ENCODE data around the gene ADGRG6. TPM values are rescaled to one million over a fixed set of nuclear protein-coding genes. Genes with fewer than 3 reads are reported as not detected.

The ADGRG6 gene
- total and polyA plus RNA-seq, 2 of the 8 experiments (the other 6 are each of a cell fraction or from before 2014, with no cell fraction given): 1.1 to 6.2 TPM

DNA sequence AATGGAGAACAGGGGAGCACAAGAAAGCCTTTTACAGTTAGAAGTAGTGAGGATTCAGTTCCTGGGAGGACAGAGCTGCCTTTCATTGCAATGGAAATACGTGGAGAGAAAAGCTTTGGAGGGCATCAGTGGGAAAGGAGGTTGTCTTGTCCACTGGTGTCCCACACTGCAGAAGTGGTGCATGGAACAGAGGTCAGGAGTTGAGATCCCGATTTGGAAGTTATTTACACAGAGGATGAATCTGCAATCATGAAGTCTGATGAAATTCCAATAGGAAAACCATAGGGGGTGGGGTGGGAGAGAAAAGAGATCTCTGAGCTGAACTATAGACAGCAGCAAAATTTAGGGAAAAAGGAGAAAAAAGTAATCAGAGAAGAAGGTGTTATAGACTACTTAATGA, 33.6 kb downstream of the ADGRG6 start (continued):
- TF ChIP-seq YY1 (IDR thresholded peaks at IDR 0.05; ENCODE audit: low read depth, low read length) (no peak), CHD1 (IDR thresholded peaks at IDR 0.05; ENCODE audit: low read depth, low read length) (no peak)

DNA sequence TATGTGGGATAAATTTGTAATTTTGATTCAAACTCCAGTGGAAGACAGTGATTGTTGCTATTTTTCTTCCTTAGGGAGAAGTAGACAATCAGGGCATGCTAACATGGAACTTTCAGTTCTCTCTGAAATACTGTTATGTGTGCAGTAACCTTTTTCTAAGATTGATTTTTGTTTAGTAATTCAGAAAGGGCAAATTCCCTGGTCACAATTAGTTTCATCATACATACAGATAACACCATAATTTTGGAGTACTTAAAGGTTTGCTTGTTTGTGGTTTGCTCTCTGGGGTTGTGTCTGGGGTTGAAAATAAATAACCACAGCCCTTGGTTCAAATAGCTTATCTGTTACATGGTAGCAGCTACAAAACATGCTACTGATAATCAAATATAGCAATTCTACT, 34.4 kb downstream of the ADGRG6 start:
- Histone ChIP-seq H2AK5ac (ENCODE audit: low read depth, low read length) (no peak overlapping the region), H2AFZ (ENCODE audit: low read length) (no peak overlapping the region), H3K4ac (replicated peaks; ENCODE audit: insufficient read length, low read depth, low read length) (no peak overlapping the region), H3K27me3 (replicated peaks in 1 of 4; ENCODE audit: control insufficient read depth in 3 of 4, extremely low read depth in 1 of 4, insufficient read depth in 3 of 4, low read length in 3 of 4) (no peaks in the 10 kb centered on the region), H3K14ac (ENCODE audit: insufficient read length) (no peak overlapping the region), H3K79me1 (ENCODE audit: low read depth, low read length) (no peaks in the 10 kb centered on the region), H4K91ac (replicated peaks; ENCODE audit: insufficient read length, low read length) (no peak overlapping the region), H3K79me2 (ENCODE audit: control insufficient read depth in 1 of 2, insufficient read depth in 2 of 2, low read length in 2 of 2) (no peaks in the 10 kb centered on the region), H4K5ac (ENCODE audit: insufficient read length, low read depth, low read length) (no peak overlapping the region), H2BK5ac (ENCODE audit: low read depth, low read length) (no peak overlapping the region), H2BK15ac (ENCODE audit: low read length) (no peak overlapping the region), H3K27ac (ENCODE audit: low read depth, low read length) (no peak overlapping the region), H3K23ac (ENCODE audit: insufficient read length) (no peak overlapping the region), H3K4me3 (ENCODE audit: extremely low read depth in 1 of 4, insufficient read depth in 2 of 4, low read depth in 3 of 4, low read length in 4 of 4) (no peak overlapping the region), H3K9me3 (ENCODE audit: insufficient read depth in 2 of 2, low read depth in 1 of 2, low read length in 1 of 2) (no peaks in the 10 kb centered on the region), H3K4me1 (replicated peaks in 1 of 4; ENCODE audit: control insufficient read depth in 3 of 4, insufficient read depth in 4 of 4, low read length in 3 of 4) (no peaks in the 10 kb centered on the region), H2BK12ac (ENCODE audit: low read depth, low read length) (no peak overlapping the region), H4K8ac (ENCODE audit: extremely low read depth, insufficient read depth, low read length) (no peak overlapping the region), H3K9ac (replicated peaks in 1 of 4; ENCODE audit: extremely low read depth in 1 of 4, low read depth in 3 of 4, low read length in 3 of 4) (no peak overlapping the region), H3K18ac (ENCODE audit: extremely low read depth, low read length) (no peak overlapping the region), H3K36me3 (ENCODE audit: control insufficient read depth in 2 of 4, insufficient read depth in 4 of 4, low read length in 3 of 4) (no peaks in the 10 kb centered on the region), H2BK120ac (replicated peaks; ENCODE audit: low read depth, low read length) (no peak overlapping the region), H3K23me2 (ENCODE audit: low read depth, low read length) (no peaks in the 10 kb centered on the region; the same call in 1 of the 2 replicates), H2BK20ac (ENCODE audit: low read length) (no peak overlapping the region), H3K4me2 (ENCODE audit: insufficient read depth in 1 of 2, low read depth in 2 of 2, low read length in 2 of 2) (no peak overlapping the region), H3K56ac (replicated peaks; ENCODE audit: insufficient read length, low read depth, low read length) (no peak overlapping the region), H4K20me1 (replicated peaks in 1 of 2; ENCODE audit: control insufficient read depth in 1 of 2, insufficient read depth in 2 of 2, low read length in 2 of 2) (no peaks in the 10 kb centered on the region)
- ChIA-PET CTCF (ENCODE audit: partially characterized antibody) (interaction anchor here (1.0 to 1.2 kb wide), 3 partner anchors 10 to 35 kb away, joined by 3 to 4 read pairs (median 3); no protein-coding TSS in a partner anchor), POLR2A (ENCODE audit: partially characterized antibody) (no interaction called here)
- no peak for FAIRE-seq
- no peak for DNase-seq (ENCODE audit: low read depth in 1 of 2, low spot score in 2 of 2)
- TF ChIP-seq CBX5 (IDR thresholded peaks at IDR 0.05; ENCODE audit: low read depth, low read length) (no peak), RNF2 (IDR thresholded peaks at IDR 0.05; ENCODE audit: borderline replicate concordance, low read depth, low read length, missing control alignments, poor library complexity, severe bottlenecking) (no peak), EGR1 (IDR thresholded peaks at IDR 0.05; ENCODE audit: borderline replicate concordance, low read depth, low read length) (no peak), JUN (IDR thresholded peaks at IDR 0.05; ENCODE audit: low read depth, low read length) (no peak), SIN3A (conservative IDR thresholded peaks at IDR 0.05 in 1 of 2, IDR thresholded peaks at IDR 0.05 in 1 of 2; ENCODE audit: low read depth in 1 of 2, low read length in 2 of 2) (no peak), KDM5A (IDR thresholded peaks at IDR 0.05; ENCODE audit: low read length) (no peak), POLR2AphosphoS5 (IDR thresholded peaks at IDR 0.05; ENCODE audit: low read depth, low read length) (no peak), ASH2L (IDR thresholded peaks at IDR 0.05; ENCODE audit: low read length) (no peak), POU5F1 (IDR thresholded peaks at IDR 0.05; ENCODE audit: low read depth, low read length) (no peak), SRF (IDR thresholded peaks at IDR 0.05; ENCODE audit: low read depth, low read length) (no peak), SP4 (IDR thresholded peaks at IDR 0.05; ENCODE audit: low read length) (no peak), SP1 (IDR thresholded peaks at IDR 0.05; ENCODE audit: low read depth, low read length) (no peak), TAF1 (IDR thresholded peaks at IDR 0.05; ENCODE audit: low read depth, low read length) (no peak)

Measured in H1 (cell line).